Neural progenitor cell (in vitro differentiated cells): ENCODE data around the gene LRFN2.

Source experiments
- EZH2 ChIP-seq: fragments of 200-600 bp; sonication (generic); IDR thresholded peaks from 2 replicates; pipeline ENCODE4 v1.6.1; 2017; ENCODE audit warnings: antibody characterized with exemption, mild to moderate bottlenecking, moderate library complexity
- EZH2phosphoT487 ChIP-seq: fragments of 200-600 bp; sonication (generic); IDR thresholded peaks from 2 replicates; pipeline ENCODE4 v1.6.1; 2017; ENCODE audit warnings: antibody characterized with exemption
- TF ChIP-seq, protein P1 (sequence below): fragments of 200-600 bp; sonication (generic); IDR thresholded peaks from 2 replicates; pipeline ENCODE4 v1.5.1; 2017; ENCODE audit warnings: antibody characterized with exemption, mild to moderate bottlenecking

DNA sequence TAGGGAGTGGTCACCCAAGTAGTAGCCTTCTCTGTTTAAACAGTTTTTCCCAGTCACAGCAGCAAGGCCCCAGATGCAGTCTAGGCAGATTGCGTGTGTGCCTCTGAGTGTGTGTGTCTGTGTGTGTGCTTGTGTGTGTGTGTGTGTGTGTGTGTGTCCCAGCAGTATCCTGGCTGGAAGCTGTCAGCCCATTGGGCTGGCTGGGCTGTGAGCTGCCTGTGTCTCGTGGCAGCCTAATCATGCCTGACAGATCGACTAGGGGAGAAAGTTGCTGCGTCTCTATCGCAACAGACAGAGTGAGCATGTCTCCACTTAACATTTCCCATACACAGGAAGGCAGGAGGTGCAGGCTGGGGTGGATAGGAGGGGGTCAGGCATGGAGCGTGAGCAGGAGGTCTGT lies 42.9 kb upstream of the LRFN2 start:
- TF ChIP-seq, protein P1, sequence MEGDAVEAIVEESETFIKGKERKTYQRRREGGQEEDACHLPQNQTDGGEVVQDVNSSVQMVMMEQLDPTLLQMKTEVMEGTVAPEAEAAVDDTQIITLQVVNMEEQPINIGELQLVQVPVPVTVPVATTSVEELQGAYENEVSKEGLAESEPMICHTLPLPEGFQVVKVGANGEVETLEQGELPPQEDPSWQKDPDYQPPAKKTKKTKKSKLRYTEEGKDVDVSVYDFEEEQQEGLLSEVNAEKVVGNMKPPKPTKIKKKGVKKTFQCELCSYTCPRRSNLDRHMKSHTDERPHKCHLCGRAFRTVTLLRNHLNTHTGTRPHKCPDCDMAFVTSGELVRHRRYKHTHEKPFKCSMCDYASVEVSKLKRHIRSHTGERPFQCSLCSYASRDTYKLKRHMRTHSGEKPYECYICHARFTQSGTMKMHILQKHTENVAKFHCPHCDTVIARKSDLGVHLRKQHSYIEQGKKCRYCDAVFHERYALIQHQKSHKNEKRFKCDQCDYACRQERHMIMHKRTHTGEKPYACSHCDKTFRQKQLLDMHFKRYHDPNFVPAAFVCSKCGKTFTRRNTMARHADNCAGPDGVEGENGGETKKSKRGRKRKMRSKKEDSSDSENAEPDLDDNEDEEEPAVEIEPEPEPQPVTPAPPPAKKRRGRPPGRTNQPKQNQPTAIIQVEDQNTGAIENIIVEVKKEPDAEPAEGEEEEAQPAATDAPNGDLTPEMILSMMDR = no peak
- TF ChIP-seq EZH2 = no peak
- TF ChIP-seq EZH2phosphoT487 = no peak
